PFSK-1 (cell line): ENCODE results near the gene SENP1.

Experiments
- FOXP2 ChIP-seq: optimal IDR thresholded peaks from 2 replicates; pipeline ENCODE3; 2011; ENCODE audit warnings: borderline replicate concordance, control low read depth, inconsistent platforms; ENCODE audit not compliant: insufficient read depth; ENCODE audit errors: extremely low read length, extremely low read depth
- POLR2AphosphoS5 ChIP-seq: IDR thresholded peaks from 2 replicates; pipeline ENCODE4 v1.6.1; 2012; ENCODE audit warnings: low read depth, mild to moderate bottlenecking, control low read depth, low read length, moderate library complexity
- SIN3A ChIP-seq: IDR thresholded peaks from 2 replicates; pipeline ENCODE4 v1.6.1; 2012; ENCODE audit warnings: mild to moderate bottlenecking, low read length, moderate library complexity, borderline replicate concordance; ENCODE audit not compliant: insufficient read depth
- TAF1 ChIP-seq: IDR thresholded peaks from 2 replicates; pipeline ENCODE4 v1.6.1; 2012; ENCODE audit warnings: low read length, control low read depth, borderline replicate concordance; ENCODE audit not compliant: insufficient read depth
- TF ChIP-seq, protein P1 (sequence below), 2 experiments: IDR thresholded peaks; 2 replicates each; pipeline versions ENCODE4 v1.6.1 to v1.8.0; 2011 to 2012; ENCODE audit warnings: low read depth in 2 of 2, low read length in 2 of 2, control low read depth in 1 of 2, inconsistent platforms in 1 of 2, mild to moderate bottlenecking in 1 of 2, moderate library complexity in 1 of 2; ENCODE audit not compliant: insufficient read depth in 1 of 2

Gene SENP1

DNA sequence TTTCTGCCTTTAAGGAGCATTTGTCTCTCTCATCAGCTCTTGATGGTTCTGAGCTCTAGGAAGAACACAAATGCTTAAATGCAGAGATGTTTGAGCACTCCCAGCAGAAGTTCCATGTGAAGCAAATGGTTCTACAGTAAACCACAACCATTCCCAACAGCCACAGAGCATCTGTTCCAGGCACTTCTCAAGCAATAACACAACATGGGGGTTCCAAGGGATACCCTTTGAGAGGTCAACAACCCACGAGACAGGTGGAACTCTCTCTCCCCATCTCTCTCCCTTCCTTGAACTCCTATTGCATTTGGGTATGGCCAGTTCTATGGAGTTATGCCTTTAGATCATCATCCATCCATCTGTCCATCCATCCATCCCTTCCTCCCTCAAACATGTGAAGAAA, 96.4 kb downstream of the SENP1 start:
- TF ChIP-seq, protein P1, sequence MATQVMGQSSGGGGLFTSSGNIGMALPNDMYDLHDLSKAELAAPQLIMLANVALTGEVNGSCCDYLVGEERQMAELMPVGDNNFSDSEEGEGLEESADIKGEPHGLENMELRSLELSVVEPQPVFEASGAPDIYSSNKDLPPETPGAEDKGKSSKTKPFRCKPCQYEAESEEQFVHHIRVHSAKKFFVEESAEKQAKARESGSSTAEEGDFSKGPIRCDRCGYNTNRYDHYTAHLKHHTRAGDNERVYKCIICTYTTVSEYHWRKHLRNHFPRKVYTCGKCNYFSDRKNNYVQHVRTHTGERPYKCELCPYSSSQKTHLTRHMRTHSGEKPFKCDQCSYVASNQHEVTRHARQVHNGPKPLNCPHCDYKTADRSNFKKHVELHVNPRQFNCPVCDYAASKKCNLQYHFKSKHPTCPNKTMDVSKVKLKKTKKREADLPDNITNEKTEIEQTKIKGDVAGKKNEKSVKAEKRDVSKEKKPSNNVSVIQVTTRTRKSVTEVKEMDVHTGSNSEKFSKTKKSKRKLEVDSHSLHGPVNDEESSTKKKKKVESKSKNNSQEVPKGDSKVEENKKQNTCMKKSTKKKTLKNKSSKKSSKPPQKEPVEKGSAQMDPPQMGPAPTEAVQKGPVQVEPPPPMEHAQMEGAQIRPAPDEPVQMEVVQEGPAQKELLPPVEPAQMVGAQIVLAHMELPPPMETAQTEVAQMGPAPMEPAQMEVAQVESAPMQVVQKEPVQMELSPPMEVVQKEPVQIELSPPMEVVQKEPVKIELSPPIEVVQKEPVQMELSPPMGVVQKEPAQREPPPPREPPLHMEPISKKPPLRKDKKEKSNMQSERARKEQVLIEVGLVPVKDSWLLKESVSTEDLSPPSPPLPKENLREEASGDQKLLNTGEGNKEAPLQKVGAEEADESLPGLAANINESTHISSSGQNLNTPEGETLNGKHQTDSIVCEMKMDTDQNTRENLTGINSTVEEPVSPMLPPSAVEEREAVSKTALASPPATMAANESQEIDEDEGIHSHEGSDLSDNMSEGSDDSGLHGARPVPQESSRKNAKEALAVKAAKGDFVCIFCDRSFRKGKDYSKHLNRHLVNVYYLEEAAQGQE (IDR thresholded peaks at IDR 0.05; ENCODE audit: insufficient read depth in 1 of 2, low read depth in 2 of 2, low read length in 2 of 2), result no peak
- no peak for TF ChIP-seq FOXP2
- no peak for TF ChIP-seq TAF1
- TF ChIP-seq SIN3A, result no peak
- TF ChIP-seq POLR2AphosphoS5, result no peak

DNA sequence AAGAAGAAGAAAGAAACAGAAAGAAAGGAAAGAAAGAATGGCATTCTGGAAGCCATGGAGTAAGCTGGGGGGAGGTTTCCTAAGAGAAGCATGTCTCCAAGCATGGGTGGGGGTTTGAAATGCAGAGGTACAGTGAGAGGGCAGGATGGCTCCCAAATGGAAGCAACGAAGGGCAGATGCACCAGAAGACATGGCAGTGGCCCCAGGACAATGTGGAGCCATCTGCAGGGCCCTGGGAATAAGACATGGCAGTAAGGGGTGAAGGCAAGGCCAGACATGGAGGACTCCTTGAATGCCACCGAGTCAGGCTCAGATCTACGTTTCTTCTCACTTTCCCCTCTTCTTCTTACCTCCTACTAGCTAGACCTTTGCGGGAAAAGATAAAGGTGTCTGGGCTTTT, 96.9 kb downstream of the SENP1 start:
- TF ChIP-seq TAF1 (no peak), FOXP2 (no peak), SIN3A (no peak), POLR2AphosphoS5 (no peak)
- TF ChIP-seq, protein P1 (IDR thresholded peaks at IDR 0.05; ENCODE audit: insufficient read depth in 1 of 2, low read depth in 2 of 2, low read length in 2 of 2), result no peak

DNA sequence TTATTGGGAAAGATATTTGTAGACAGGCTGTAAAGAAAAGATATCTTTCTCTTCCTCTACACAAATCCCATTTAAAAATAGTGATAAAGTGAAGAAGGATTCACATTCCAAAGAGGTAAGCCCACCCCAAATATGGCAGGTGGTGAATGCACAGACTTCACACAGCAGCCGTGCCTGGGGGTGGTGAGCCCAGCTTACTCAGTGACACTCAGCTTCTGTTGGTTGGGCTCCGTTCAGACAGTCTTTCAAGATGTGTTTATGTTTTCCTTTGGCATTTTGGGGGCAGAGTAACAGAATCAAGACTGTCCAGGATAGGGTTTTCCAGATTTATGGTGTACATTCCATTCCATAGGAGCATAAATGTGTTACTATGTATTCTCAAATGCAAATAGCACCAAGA, 97.5 kb downstream of the SENP1 start:
- TF ChIP-seq FOXP2 (no peak), SIN3A (no peak), POLR2AphosphoS5 (no peak), TAF1 (no peak)
- TF ChIP-seq, protein P1 (IDR thresholded peaks at IDR 0.05; ENCODE audit: insufficient read depth in 1 of 2, low read depth in 2 of 2, low read length in 2 of 2), result no peak

DNA sequence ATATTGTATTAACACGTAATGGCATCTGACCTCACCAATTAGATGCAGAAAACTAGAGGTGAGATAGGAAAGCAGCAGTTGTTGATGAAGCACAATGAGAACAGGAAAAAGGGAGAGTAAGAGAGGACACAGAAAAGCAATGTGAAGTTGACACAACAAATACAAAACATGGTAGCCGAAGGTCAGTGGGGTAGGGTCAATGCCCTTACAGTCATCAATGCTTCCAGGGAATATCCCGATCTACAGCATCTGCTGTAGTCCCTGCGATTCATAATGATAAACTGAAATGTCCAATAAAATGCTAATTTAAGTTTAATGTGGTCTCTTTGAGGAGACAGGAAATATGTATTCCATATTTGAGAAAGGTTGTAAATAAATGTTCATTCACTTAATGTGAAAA, 98.7 kb downstream of the SENP1 start:
- TF ChIP-seq, protein P1 (IDR thresholded peaks at IDR 0.05; ENCODE audit: insufficient read depth in 1 of 2, low read depth in 2 of 2, low read length in 2 of 2), result no peak
- TF ChIP-seq POLR2AphosphoS5 (no peak), FOXP2 (no peak), TAF1 (no peak), SIN3A (no peak)

DNA sequence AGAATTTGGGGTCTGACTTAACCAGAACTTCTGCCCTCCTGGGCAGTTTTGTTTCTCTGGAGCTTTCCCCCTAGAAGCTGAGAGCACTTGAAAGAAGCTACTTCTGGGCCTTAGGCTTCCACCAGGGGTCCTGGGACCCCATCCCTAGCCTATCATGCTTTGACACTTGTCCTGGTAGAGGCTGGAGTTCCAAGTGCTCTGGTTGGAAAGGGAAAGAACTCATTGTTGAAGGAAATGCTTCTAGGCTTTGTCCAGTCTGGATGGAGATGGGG, 100.2 kb downstream of the SENP1 start:
- no peak for TF ChIP-seq SIN3A
- TF ChIP-seq POLR2AphosphoS5, result no peak
- TF ChIP-seq TAF1, result no peak
- no peak for TF ChIP-seq FOXP2
- TF ChIP-seq, protein P1 (IDR thresholded peaks at IDR 0.05; ENCODE audit: insufficient read depth in 1 of 2, low read depth in 2 of 2, low read length in 2 of 2), result no peak
